GM18517 (cell line): ENCODE data around the gene NDUFAF8.

Experiments used
- ATAC-seq: cut with Tn5 transposase; IDR thresholded peaks from one replicate; pipeline ENCODE4 v1.9.1; 2021; ENCODE audit warnings: mild to moderate bottlenecking, moderate library complexity; ENCODE audit not compliant: unreplicated experiment

Gene NDUFAF8

GRCh38 chr17:81200695-81201580 is 38.2 kb upstream of the NDUFAF8 start:
- no peak for ATAC-seq

- ATAC-seq = no peak
These were observed 36.8 kb upstream of the NDUFAF8 start for GRCh38 chr17:81202318-81202717.

GRCh38 chr17:81203136-81203535 is 36.0 kb upstream of the NDUFAF8 start:
- ATAC-seq = no peak

- ATAC-seq = no peak
These were observed 34.5 kb upstream of the NDUFAF8 start for GRCh38 chr17:81204578-81204977.

GRCh38 chr17:81206166-81206565 is 33.0 kb upstream of the NDUFAF8 start:
- ATAC-seq = no peak

GRCh38 chr17:81206657-81207056 is 32.5 kb upstream of the NDUFAF8 start:
- ATAC-seq = no peak

- no peak for ATAC-seq
These were observed 31.2 kb upstream of the NDUFAF8 start for GRCh38 chr17:81207610-81208581.

- no peak for ATAC-seq
These were observed 30.5 kb upstream of the NDUFAF8 start for GRCh38 chr17:81208651-81209050.

- no peak for ATAC-seq
These were observed 30.0 kb upstream of the NDUFAF8 start for GRCh38 chr17:81209141-81209540.

- ATAC-seq = no peak
These were observed 28.7 kb upstream of the NDUFAF8 start for GRCh38 chr17:81210466-81210865.

- no peak for ATAC-seq
These were observed 28.2 kb upstream of the NDUFAF8 start for GRCh38 chr17:81210868-81211267.

GRCh38 chr17:81212365-81212764 is 26.8 kb upstream of the NDUFAF8 start:
- no peak for ATAC-seq

- ATAC-seq = no peak
These were observed 25.1 kb upstream of the NDUFAF8 start for GRCh38 chr17:81213978-81214377.

- no peak for ATAC-seq
These were observed 21.6 kb upstream of the NDUFAF8 start for GRCh38 chr17:81217491-81217890.

GRCh38 chr17:81218459-81218858 is 20.7 kb upstream of the NDUFAF8 start:
- no peak for ATAC-seq

- no peak for ATAC-seq
These were observed 20.1 kb upstream of the NDUFAF8 start for GRCh38 chr17:81218991-81219390.

GRCh38 chr17:81219476-81220180 is 19.5 kb upstream of the NDUFAF8 start:
- ATAC-seq = no peak

- ATAC-seq = no peak
These were observed 17.7 kb upstream of the NDUFAF8 start for GRCh38 chr17:81221371-81221841.

GRCh38 chr17:81221842-81222619 is 17.1 kb upstream of the NDUFAF8 start:
- no peak for ATAC-seq

GRCh38 chr17:81222620-81222905 is 16.6 kb upstream of the NDUFAF8 start:
- ATAC-seq = peak; percentile 30
